HL-60/S4 treated with retinoic acid at 250 ng/mL for 4 days and 3 days (cell line): ENCODE measurements around the gene ARHGEF28.

ENCODE experiments used
- in situ Hi-C: fragments of 300-500 bp; cut with MboI; formaldehyde crosslinking; loops from 2 replicates; pipeline ENCODE4 v1.7.0; 2022; ENCODE audit warnings: low sequenced_read_pairs

The ARHGEF28 gene

DNA sequence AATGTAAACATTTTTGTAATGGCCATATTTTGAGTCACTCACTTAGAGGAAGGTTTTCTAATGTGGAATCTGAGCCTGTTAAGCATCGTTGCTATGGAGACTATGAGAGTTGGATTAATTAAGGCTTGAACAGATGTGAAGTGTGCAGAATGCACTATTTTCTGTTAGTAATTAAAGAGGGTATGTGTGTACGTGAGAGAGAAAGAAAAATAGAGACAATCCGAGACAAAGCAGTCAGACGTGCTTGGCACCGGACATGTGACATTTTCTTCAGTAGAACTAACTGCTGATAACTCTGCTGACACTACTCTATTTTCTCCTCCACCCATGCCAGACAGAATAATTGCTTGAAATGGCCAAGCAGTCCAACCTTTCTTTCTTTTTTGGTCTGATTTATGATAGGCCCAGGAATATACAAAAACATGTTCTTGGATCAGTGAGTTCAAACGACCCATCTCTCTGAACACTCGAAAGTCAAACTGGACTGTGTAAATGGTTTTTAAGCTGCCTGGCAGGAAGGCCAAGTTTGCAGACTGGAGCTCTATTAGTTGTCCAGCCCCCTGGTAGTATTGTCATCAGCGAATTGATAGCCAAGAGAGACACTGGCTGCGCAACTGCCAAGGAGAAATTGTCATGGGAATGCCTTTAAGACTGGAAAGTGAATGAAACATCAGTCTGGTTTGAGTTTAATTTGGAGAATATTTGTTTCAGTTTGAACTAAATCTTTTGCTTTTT is 322.1 kb downstream of the ARHGEF28 start:
- in situ Hi-C loops, result no loop called here

DNA sequence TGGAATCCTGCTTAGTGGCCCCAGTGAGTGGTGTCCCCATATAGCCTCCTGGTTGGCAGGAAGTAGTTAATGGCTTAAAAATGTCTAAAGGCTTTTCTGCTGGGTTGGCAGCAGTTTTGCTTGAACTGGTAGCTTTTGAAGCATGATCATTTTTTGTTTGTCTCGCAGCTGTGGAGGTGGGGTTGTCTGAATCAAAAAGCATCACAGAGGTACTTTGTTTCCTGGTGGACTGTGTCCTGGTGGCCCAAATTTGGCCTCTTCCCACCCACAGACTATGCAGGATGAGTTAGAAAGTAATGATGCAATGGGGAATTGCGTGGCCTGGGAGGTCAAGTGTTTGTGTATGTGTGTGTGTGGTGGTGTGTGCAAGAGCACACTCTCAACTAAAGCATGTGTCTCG is 322.7 kb downstream of the ARHGEF28 start:
- in situ Hi-C loops, result no loop called here

DNA sequence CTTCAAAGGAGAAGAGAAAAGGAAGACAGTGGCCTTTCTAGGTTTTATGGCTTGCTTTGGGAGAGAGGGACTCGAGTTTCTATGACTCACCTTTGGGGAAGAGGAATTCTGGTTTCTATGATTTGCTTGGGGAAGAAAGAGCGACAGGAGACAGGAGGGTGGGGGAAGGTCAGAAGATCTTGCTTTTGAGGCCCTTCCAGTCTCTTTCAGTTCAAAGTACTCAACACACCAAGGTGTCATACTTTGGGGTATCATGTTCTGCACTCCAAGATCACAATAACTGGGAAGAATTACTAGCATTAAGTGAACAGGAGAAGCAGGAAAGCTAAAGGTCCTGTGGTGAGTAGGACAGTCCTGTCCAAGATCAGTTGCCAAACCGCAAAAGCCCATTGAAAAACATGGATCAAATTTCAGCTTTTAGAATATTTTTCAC is 324.5 kb downstream of the ARHGEF28 start:
- in situ Hi-C loops, result no loop called here

DNA sequence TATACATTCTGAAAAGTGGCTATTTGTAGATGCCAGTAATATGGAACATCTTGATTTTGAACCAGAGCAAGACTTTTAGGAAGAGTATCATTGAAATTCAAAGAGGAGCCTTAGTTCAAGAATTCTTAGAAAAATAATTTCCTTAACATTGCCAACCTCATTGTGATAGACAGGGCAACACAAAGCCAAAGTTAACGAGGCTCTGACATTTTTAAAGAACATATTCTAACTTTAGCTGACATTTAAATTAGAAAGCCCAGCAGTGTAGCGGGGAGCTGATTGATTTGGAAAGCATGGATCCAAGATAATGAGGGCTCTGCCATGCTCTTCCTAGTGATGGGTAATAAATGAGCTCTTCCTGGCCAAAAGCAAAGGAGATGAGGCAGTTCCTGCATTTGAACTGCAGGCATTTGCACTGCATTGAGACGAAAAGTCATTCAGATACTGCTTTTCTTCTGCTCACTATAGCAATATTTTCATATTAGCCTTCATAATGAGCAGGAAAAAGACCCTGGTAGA is 325.0 kb downstream of the ARHGEF28 start:
- in situ Hi-C loops, result no loop called here

DNA sequence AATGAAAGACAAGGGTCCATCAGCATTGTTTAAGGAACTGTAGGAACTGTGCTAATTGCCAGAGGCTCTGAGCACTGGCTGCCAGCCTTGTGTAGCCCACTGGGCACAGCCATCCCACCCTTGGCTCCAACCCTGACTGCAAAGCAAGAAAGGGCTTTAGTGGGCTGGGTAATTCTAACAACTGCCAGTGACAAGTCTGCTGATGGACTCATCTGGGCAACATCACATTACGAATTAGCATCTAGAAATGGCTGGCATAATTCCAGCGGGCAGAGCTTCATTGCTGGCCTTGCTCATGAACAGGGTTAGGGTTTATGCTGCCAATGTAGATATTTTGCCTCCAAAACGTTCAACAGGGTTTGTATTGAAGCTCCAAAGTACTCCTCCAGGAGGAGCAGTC is 326.9 kb downstream of the ARHGEF28 start:
- in situ Hi-C loops, result no loop called here

DNA sequence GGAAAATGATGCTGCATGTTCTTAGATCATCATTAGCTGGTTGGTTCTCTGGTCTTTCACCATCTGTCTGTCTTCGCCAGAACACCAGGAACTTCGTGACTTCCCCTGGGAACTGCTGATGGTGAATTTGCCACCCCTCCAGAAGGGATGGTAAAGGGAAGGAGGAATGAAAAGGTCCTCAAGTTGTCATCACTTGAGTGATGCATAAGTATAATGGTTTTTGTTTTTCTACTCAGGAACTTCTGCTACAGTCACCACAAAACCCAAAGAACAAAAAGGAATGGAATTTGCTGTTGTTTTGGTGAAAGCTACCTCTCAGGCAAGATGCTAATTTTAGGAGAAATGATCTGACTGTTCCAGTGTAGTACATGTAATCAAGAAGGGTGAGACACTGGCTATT is 328.4 kb downstream of the ARHGEF28 start:
- in situ Hi-C loops, result no loop called here

DNA sequence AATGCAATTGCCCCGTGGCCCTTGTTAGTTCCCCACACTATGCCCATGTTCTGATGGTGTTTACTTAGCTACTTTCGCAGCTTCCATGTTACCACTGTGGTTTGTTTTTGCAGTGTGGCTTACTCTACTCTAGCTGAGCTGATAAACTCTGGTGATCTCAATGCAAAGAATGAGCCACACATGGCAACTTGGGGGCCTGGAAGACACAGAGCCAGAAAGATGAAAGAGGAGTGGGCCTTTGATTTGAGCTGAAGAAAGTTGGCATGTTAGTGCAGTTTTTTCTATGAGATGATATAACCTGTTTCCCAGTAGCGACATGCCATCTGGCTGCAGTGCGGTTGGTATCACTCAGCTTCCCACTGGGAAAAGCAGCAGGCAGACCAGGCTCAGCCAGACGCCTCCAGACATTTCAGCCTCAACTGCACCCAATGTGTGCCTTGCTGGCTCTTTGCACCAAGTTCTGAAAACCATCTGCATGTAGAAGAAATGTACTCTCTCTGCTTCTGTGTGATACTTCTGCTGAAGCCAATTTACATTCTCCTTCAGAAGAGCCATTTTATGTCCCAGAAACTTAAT is 329.4 kb downstream of the ARHGEF28 start:
- in situ Hi-C loops, result no loop called here

DNA sequence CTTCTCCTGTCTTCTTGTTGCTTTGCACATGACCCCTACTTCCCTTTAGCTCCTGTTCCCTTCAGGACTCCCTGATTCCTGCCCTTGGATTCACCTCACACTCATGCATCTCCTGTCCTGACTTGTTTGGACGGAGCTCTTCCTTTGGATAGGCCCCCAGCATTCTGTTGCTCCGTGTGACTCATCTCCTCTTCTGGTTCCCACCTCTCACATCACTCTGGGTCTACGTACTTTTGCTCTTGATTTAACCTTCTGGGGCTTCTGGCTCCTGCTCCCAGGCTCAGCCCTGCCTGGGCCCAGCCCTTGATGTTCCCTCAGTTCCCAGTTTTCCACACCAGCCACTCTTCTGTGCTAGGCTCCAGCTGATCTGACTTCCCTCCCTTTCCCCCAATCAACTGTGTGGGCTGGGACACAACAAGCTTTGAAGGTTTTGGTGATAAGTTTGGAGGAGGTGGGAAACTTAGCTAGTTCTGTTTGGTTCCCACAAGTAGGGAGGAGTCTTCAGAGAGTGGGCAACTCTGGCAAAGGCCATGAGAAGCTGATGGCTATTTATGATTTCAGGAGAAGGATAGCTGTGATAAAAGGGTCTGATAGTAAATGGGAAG is 331.5 kb downstream of the ARHGEF28 start:
- in situ Hi-C loops, result no loop called here

DNA sequence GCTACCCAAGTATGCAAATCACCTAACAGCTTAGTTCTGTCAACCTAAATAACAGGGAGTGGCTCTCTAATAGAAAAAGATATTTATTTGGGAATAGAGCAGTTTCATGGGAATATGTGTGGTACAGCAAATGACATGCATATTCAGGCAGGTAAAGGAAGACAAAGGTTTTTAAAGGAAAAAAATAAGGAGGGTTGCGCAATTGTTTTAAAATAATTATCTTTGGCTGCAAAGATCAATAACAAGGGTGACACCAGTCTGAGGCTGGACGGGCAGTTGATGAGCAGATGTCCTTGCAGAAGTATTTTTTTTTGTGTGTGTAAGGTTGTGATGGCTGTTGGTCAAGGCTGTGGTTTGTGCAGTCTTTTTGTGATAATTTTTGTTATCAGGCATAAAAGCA is 332.0 kb downstream of the ARHGEF28 start:
- in situ Hi-C loops, result no loop called here

DNA sequence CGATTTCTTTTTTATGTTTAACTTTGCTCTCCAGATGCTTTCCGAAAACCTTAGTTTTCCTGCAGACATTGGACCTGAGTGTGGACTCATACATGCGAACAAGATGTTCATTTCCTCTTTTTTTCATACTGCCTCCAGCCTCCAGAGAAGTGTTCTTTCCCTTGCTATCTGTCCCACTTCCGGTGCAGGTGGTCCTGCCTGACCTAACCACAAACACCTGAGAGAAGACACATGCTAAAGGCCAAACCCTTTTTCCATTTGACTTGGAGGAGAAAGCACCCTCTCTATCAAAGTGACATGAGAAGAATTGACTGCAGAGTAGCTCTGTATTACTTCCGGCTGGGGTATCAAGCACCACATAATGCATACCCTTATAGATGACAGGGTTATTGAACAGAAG is 334.0 kb downstream of the ARHGEF28 start:
- in situ Hi-C loops, result no loop called here

DNA sequence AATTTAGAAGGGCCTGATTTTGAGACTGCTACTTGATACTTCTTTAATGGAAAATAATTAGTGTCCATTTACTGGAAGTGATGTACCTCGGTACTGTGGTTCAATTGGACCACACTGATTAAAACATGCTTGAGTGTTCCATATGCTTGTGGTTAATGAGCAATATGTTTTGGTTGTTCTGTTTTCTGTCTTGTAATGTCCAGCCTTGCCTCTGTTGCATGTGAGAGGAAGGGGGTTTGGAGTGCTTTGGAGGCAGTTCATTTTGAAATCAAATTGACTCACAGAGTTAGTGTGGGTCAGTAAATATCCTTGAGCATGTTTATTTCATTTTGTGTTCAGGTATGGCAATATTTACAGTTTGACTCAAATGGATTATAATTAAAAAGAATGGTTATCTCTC is 334.4 kb downstream of the ARHGEF28 start:
- in situ Hi-C loops, result no loop called here

DNA sequence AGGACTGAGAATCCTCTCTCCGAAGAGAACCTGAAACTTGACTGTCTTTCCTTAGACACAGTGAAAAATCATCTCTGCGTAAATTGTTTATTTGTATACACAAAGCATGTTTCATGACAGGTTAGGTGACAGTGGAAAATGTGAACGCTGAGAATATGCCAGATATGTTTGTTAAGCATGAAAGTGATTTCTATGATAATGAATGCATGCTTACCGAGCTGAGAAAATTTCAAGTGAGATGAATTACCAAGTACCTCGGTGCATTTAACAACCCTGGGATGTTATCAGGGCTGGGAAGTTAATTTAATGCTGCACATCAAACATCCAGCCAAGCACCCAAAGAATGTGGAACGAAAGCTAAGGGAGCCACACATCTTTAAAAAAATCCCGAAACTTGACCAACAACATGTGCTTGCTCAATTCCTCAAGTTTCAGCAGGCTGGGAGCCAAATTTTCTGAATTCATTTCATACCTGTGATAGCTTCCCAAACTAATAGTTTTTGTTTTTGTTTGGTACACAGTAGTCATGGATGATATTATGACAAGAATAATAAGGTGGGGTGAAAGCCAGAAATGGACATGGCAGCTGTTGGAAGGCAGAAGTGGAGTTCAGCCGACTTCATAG is 336.9 kb downstream of the ARHGEF28 start:
- in situ Hi-C loops, result no loop called here

DNA sequence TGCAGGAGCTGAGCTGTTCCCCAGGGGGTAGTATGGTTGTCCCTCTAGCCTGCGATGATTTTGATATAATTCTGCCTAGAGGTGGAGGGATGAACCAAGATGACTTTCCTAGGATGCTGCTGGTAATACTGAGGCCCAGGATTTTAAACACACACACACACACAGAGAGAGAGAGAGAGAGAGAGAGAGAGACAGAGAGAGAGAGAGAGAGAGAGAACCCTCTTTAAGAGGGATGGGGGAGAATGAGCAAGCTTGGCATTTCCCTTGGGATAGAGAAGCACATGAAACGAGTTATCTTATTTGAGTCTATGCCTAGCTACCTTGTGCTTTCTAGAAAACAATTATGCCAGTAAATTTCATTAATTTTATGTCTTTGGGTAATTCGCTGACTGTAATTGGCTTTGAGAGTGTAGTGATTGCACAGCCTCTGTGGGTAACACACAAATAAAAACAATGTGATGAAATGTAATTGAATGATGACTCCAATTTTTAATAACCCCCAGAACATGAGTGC is 338.4 kb downstream of the ARHGEF28 start:
- in situ Hi-C loops, result no loop called here

DNA sequence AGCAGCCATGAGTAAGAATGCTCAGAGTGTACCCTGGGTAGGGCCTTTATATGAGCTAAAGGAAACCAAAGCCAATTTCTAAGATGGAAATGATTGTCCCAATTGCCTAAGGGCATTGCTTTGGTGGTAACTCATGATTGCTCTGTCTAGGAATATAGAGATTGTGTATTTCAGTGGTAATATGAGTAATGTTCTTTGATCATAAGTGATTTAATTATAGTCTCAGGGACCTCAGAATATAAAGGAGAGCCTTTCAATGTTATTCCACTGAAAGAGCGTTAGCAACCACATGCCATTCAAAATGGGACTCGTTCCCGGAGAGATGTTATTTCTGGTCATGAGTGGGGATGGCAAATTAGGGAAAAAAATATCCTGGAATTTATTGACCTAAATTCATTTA is 340.5 kb downstream of the ARHGEF28 start:
- in situ Hi-C loops, result no loop called here

DNA sequence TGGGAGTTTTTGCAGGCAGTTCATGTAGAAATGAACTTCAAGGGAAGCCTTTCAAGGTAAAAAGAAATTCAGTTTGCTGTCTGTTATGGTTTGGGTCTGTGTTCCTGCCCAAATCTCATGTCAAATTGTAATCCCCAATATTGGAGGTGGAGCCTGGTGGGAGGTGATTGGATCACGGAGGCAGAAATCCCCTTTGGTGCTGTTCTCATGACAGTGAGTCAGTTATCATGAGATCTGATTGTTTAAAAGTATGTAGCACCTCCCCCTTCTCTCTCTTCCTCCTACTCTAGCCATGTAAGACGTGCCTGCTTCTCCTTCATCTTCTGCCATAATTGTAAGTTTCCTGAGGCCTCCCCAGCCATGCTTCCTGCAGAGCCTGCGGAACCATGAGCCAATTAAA is 341.4 kb downstream of the ARHGEF28 start:
- in situ Hi-C loops, result no loop called here

DNA sequence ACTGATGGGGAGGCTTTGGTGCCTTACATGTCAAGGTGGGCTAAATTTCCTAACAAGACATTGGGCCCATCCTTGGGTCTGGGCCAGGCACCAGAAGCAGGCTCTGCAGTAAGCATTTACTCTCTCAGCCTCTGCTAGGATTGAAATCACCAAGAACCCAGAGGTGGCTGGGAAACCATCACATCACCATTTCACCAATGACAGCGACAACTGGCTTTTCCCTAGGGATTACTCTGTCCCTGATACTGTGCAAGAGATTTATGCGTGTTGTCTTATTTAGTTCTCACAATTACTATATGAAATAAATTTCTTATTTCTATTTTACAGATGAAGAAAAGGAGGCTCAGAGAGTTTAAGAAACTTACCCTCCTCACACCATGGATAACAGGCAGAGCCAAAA is 342.2 kb downstream of the ARHGEF28 start:
- in situ Hi-C loops, result no loop called here

DNA sequence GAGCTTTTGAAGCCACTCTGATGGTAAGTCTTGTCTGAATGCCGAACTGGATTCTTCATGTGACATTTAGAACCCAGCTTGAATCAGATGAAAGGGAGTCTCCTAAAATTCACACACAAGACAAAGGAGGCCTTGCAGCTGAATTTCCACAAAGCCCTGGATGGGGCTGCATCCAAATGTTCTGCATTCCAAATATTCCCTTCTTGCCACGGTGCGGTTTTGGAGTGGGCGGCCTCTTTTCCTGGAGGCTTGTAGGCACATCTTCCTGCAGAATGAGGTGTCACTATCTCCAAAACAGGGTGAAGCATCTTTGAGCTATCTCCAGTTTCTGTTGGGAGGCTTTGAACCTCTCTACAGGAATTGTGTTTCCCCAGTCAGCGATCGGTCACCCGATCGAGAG is 342.7 kb downstream of the ARHGEF28 start:
- in situ Hi-C loops, result no loop called here

DNA sequence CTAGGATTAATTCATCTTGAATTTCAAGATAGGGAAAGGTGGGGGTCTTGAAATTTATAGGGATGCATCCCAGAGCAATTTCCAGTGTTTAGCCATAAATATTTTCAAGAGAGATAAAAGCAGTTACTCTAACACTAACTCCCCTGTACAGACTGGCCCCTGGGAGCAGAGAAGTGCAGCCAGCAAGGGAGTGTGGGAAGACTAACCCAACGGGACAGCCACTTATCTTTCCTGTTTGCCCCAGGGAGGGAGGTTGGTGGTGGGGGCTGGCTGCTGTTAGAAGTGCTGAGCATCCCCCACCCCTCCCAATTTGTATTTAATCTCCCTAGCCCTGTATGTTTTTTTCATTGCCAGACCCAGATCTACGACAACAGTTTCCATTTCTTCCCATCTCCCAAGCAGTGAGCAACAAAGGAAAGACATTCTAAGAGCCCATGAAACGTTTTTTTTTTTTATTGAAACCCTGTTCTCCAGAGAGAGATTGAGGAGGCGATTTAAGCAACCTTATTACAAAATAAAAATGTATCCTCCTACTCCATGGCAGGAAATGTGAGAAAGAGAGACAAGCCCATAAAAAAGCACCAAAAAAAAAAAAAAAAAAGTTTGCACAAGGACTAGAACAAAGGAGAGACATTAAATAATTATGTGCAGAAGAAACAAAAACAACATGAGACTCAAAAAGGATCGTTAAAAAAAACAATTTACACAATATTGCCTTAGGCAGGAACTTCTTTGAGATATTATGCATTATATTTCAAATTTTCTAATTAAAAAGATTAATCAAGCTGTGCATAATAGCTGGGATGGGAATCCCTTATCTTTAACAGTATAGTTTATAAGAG is 343.4 kb downstream of the ARHGEF28 start:
- in situ Hi-C loops, result no loop called here

DNA sequence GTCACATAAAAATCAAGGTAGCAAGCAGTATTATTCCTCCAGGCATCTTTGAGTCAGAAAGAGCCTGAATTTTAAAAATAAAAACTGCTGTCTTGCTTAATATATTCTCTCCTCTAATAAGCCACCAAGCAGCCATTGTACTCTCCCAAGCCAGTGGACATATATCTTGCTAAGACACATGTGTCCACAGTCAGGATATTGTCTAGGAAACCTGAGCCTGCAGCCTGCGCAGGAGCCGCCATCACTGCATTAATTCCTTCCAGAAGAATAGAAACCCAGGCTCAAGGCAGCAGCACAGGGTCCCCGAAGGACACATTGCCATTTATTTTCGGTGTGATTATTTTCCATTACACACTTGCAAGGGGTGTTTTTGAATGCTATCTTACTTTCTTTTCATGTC is 345.3 kb downstream of the ARHGEF28 start:
- in situ Hi-C loops, result no loop called here

DNA sequence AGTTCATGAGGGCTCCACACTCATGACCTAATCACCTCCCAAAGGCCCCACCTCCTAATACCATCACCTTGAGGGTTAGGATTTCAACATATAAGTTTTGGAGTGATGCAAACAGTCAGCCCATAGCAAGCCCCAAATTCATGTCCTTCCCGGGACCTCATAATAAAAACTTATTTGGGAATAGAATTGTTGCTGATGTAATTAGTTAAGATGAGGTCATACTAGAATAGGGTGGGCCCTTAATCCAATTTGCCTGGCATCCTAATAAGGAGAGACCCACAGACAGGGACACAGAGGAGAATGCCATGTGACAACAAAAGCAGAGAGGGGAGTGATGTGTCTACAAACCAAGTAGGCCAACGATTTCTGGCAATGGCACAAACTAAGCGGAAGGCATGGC is 347.1 kb downstream of the ARHGEF28 start:
- in situ Hi-C loops, result no loop called here
